K562 (cell line): Measurements from ENCODE around the gene PPP1R14D. TPM values are rescaled to one million over a fixed set of nuclear protein-coding genes. Genes with fewer than 3 reads are reported as not detected.

Experiments
- CHD1 ChIP-seq: fragments of 200-600 bp; sonication (generic); IDR thresholded peaks from one replicate; pipeline ENCODE4 v1.6.1; 2012; ENCODE audit warnings: mild to moderate bottlenecking, moderate library complexity, low read length, inconsistent platforms
- FIP1L1 ChIP-seq: fragments of 200-400 bp; formaldehyde crosslinking; IDR thresholded peaks from 2 replicates; pipeline ENCODE4 v1.6.1; 2018; ENCODE audit warnings: mild to moderate bottlenecking, low read depth, low read length; ENCODE audit not compliant: poor library complexity, severe bottlenecking
- FOXM1 ChIP-seq, 2 experiments: fragments of 450-650 bp in 1 of 2; sonication (generic) in 1 of 2; formaldehyde crosslinking in 1 of 2; IDR thresholded peaks; 2 replicates each; pipeline versions ENCODE4 v1.6.1 to v1.9.0; 2017 to 2022; ENCODE audit warnings: low read depth in 2 of 2, mild to moderate bottlenecking in 2 of 2, missing genetic modification reagents in 1 of 2, moderate library complexity in 1 of 2
- GTF2E2 ChIP-seq: fragments of 200-800 bp; sonication (Bioruptor generic); IDR thresholded peaks from 2 replicates; pipeline ENCODE4 v1.6.1; 2016; ENCODE audit warnings: missing genetic modification characterization, missing compliant biosample characterization
- HDAC2 ChIP-seq: fragments of 450-650 bp; IDR thresholded peaks from 2 replicates; pipeline ENCODE4 v1.6.1; 2016; ENCODE audit warnings: mild to moderate bottlenecking
- HMG20B ChIP-seq: fragments of 250-450 bp; sonication (Bioruptor Pico); IDR thresholded peaks from 2 replicates; pipeline ENCODE4 v1.5.0; 2021; ENCODE audit warnings: mild to moderate bottlenecking
- JUNB ChIP-seq: fragments of 450-650 bp; formaldehyde crosslinking; conservative IDR thresholded peaks from 2 replicates; pipeline ENCODE4 v1.4.0; 2020; ENCODE audit warnings: mild to moderate bottlenecking
- NEUROD1 ChIP-seq: fragments of 150-350 bp; IDR thresholded peaks from 2 replicates; pipeline ENCODE4 v1.6.1; 2014; ENCODE audit warnings: borderline replicate concordance, low read length, low read depth; ENCODE audit not compliant: partially characterized antibody
- NFE2 ChIP-seq: IDR thresholded peaks from 2 replicates; pipeline ENCODE4 v1.6.1; 2014; ENCODE audit warnings: antibody characterized with exemption, low read depth
- NR2F6 ChIP-seq: fragments of 450-650 bp; formaldehyde crosslinking; IDR thresholded peaks from 2 replicates; pipeline ENCODE4 v1.4.0; 2020; ENCODE audit warnings: mild to moderate bottlenecking
- NUFIP1 ChIP-seq: fragments of 450-650 bp; IDR thresholded peaks from 2 replicates; pipeline ENCODE4 v1.6.1; 2018; ENCODE audit not compliant: partially characterized antibody
- POLR2H ChIP-seq: IDR thresholded peaks from 2 replicates; pipeline ENCODE4 v1.6.1; 2016; ENCODE audit warnings: missing genetic modification characterization, low read depth, mild to moderate bottlenecking, control low read depth, missing compliant biosample characterization, moderate library complexity
- RFX7 ChIP-seq: fragments of 250-450 bp; sonication (Bioruptor Pico); IDR thresholded peaks from 2 replicates; pipeline ENCODE4 v1.5.1; 2021; ENCODE audit warnings: mild to moderate bottlenecking
- SP1 ChIP-seq: sonication (generic); formaldehyde crosslinking; IDR thresholded peaks from 2 replicates; pipeline ENCODE4 v1.8.1; 2022; ENCODE audit warnings: mild to moderate bottlenecking, missing genetic modification reagents
- SP2 ChIP-seq: IDR thresholded peaks from 2 replicates; pipeline ENCODE4 v1.6.1; 2011; ENCODE audit warnings: mild to moderate bottlenecking, low read depth, low read length, moderate library complexity; ENCODE audit not compliant: poor library complexity, severe bottlenecking; ENCODE audit errors: extremely low read depth
- ZNF143 ChIP-seq: sonication (generic); formaldehyde crosslinking; IDR thresholded peaks from 2 replicates; pipeline ENCODE4 v1.9.0; 2022; ENCODE audit warnings: mild to moderate bottlenecking, missing genetic modification reagents
- ZNF197 ChIP-seq: fragments of 200-800 bp; sonication (Bioruptor generic); IDR thresholded peaks from 2 replicates; pipeline ENCODE4 v1.6.1; 2016; ENCODE audit warnings: low read depth, missing genetic modification characterization, missing compliant biosample characterization
- ZNF41 ChIP-seq: fragments of 250-450 bp; sonication (Bioruptor Pico); conservative IDR thresholded peaks from 2 replicates; pipeline ENCODE4 v1.4.0; 2020; ENCODE audit warnings: mild to moderate bottlenecking
- ZNF75A ChIP-seq: fragments of 450-650 bp; formaldehyde crosslinking; IDR thresholded peaks from 2 replicates; pipeline ENCODE4 v1.4.0; 2020; ENCODE audit warnings: mild to moderate bottlenecking
- polyA plus RNA-seq, 8 experiments: library from polyadenylated mRNA; depleted of rRNA in 4 of 8; stranded (reverse) in 5 of 8; unstranded in 3 of 8; fragments of >200 nt; fragmentation: Nextera tagmentation in 2 of 8; fragmentation: Illumina TruSeq in 1 of 8; extraction: Ambion mirVana in 2 of 8; extraction: Trizol in 1 of 8; gene quantifications; 2 replicates each; pipeline versions ENCODE4 v1.2.1 to v1.2.3, GENCODE V29; 2011 to 2014; ENCODE audit warnings: inconsistent platforms in 1 of 8, missing spikeins in 1 of 8
- total RNA-seq, 7 experiments: library from RNA; depleted of rRNA in 6 of 7; stranded (reverse); fragments of >200 nt in 6 of 7; fragmentation: Illumina TruSeq in 2 of 7; extraction: Trizol in 2 of 7; gene quantifications; 2 replicates each; pipeline versions ENCODE4 v1.2.1 to v1.2.3, GENCODE V29; 2011 to 2021; ENCODE audit warnings: low replicate concordance in 1 of 7
- TF ChIP-seq, protein P1 (sequence below): fragments of 450-650 bp; formaldehyde crosslinking; IDR thresholded peaks from 2 replicates; pipeline ENCODE4 v1.4.0; 2022; ENCODE audit warnings: missing genetic modification characterization
- TF ChIP-seq, protein P2 (sequence below): fragments of 450-650 bp; formaldehyde crosslinking; IDR thresholded peaks from 2 replicates; pipeline ENCODE4 v1.4.0; 2020; ENCODE audit warnings: mild to moderate bottlenecking, moderate library complexity
- TF ChIP-seq, protein P3 (sequence below): fragments of 450-650 bp; IDR thresholded peaks from 2 replicates; pipeline ENCODE4 v1.6.1; 2016; ENCODE audit warnings: borderline replicate concordance
- TF ChIP-seq, protein P4 (sequence below): fragments of 450-650 bp; conservative IDR thresholded peaks from 2 replicates; pipeline ENCODE4 v1.6.1; 2016; ENCODE audit warnings: missing genetic modification characterization, low read depth, mild to moderate bottlenecking, control low read depth, missing compliant biosample characterization

PPP1R14D gene
- total and polyA plus RNA-seq, 9 of the 15 experiments (the other 6 are each of a cell fraction or from before 2014, with no cell fraction given), result 0.11 to 0.18 TPM; not detected in 7

DNA sequence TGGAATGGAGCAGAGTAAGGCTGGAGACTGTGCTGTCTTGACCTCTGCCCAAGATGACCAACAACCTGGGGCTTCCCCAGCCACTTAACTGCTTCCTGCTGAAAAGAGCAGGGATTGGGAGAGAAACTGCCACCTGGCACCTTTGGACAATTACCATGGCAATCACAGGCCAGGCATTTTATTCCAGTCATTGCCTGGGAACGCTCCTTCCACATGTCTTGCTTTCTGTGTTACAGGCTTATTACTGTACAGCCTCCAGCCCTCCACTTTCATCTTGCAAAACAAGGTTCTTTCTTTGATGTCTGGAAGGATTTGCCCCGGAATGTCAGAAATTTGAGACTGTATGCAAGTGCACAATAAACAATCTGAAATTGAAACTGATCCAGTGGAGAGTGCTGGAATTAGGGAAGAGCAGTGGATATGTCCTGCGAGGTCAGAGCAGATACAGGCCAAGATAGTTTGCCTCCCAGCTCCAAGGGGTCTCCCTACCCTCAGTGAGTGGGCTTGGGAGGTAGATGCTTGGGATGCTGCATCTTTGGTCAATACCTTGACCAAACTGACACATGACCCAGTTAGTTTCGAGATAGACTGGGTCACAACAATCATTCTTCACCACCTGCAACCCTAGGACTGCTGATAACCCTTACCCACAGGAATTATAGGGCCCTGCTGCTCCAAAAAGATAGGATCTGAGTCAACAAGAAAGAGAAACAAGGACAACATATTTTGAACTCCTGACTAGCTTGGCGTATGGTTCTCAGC lies 2.7 kb downstream of the PPP1R14D start (continued):
- TF ChIP-seq SP2 (no peak), RFX7 (CRISPR knock-in tag) (no peak), CHD1 (no peak), JUNB (CRISPR knock-in tag) (no peak), NEUROD1 (peak; percentile 59), FOXM1 (IDR thresholded peaks at IDR 0.05; ENCODE audit: low read depth) (peak; percentile 96), FOXM1 (CRISPR knock-in tag; IDR thresholded peaks at IDR 0.05; ENCODE audit: low read depth) (no peak), ZNF197 (CRISPR knock-in tag) (peak; percentile 88), GTF2E2 (no peak), NR2F6 (CRISPR knock-in tag) (no peak), HMG20B (CRISPR knock-in tag) (no peak), SP1 (CRISPR knock-in tag) (peak; percentile 76), ZNF143 (CRISPR knock-in tag) (no peak), POLR2H (tag) (no peak), ZNF75A (CRISPR knock-in tag) (no peak), FIP1L1 (no peak), NFE2 (no peak), HDAC2 (peak; percentile 92), ZNF41 (CRISPR knock-in tag) (no peak), NUFIP1 (no peak)
- TF ChIP-seq, protein P1, sequence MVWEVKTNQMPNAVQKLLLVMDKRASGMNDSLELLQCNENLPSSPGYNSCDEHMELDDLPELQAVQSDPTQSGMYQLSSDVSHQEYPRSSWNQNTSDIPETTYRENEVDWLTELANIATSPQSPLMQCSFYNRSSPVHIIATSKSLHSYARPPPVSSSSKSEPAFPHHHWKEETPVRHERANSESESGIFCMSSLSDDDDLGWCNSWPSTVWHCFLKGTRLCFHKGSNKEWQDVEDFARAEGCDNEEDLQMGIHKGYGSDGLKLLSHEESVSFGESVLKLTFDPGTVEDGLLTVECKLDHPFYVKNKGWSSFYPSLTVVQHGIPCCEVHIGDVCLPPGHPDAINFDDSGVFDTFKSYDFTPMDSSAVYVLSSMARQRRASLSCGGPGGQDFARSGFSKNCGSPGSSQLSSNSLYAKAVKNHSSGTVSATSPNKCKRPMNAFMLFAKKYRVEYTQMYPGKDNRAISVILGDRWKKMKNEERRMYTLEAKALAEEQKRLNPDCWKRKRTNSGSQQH (CRISPR knock-in tag), result no peak
- TF ChIP-seq, protein P2, sequence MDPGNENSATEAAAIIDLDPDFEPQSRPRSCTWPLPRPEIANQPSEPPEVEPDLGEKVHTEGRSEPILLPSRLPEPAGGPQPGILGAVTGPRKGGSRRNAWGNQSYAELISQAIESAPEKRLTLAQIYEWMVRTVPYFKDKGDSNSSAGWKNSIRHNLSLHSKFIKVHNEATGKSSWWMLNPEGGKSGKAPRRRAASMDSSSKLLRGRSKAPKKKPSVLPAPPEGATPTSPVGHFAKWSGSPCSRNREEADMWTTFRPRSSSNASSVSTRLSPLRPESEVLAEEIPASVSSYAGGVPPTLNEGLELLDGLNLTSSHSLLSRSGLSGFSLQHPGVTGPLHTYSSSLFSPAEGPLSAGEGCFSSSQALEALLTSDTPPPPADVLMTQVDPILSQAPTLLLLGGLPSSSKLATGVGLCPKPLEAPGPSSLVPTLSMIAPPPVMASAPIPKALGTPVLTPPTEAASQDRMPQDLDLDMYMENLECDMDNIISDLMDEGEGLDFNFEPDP, result no peak
- TF ChIP-seq, protein P3, sequence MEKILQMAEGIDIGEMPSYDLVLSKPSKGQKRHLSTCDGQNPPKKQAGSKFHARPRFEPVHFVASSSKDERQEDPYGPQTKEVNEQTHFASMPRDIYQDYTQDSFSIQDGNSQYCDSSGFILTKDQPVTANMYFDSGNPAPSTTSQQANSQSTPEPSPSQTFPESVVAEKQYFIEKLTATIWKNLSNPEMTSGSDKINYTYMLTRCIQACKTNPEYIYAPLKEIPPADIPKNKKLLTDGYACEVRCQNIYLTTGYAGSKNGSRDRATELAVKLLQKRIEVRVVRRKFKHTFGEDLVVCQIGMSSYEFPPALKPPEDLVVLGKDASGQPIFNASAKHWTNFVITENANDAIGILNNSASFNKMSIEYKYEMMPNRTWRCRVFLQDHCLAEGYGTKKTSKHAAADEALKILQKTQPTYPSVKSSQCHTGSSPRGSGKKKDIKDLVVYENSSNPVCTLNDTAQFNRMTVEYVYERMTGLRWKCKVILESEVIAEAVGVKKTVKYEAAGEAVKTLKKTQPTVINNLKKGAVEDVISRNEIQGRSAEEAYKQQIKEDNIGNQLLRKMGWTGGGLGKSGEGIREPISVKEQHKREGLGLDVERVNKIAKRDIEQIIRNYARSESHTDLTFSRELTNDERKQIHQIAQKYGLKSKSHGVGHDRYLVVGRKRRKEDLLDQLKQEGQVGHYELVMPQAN, result no peak
- TF ChIP-seq, protein P4, sequence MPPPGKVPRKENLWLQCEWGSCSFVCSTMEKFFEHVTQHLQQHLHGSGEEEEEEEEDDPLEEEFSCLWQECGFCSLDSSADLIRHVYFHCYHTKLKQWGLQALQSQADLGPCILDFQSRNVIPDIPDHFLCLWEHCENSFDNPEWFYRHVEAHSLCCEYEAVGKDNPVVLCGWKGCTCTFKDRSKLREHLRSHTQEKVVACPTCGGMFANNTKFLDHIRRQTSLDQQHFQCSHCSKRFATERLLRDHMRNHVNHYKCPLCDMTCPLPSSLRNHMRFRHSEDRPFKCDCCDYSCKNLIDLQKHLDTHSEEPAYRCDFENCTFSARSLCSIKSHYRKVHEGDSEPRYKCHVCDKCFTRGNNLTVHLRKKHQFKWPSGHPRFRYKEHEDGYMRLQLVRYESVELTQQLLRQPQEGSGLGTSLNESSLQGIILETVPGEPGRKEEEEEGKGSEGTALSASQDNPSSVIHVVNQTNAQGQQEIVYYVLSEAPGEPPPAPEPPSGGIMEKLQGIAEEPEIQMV (tag), result no peak
